GM12875 (cell line): Measurements from ENCODE around the gene PLCH2.
A peak's percentile ranks its signal among the peaks of the same experiment; 100 is the strongest.

Source experiments
- H3K4me3 ChIP-seq: one replicate; pipeline ENCODE4 v1.5.1; 2011; ENCODE audit warnings: low read depth, low read length, control low read depth
- TF ChIP-seq, protein P1 (sequence below): IDR thresholded peaks from 2 replicates; pipeline ENCODE4 v1.5.1; 2011; ENCODE audit warnings: low read depth, mild to moderate bottlenecking, control low read depth, inconsistent platforms, low read length, moderate library complexity, borderline replicate concordance; ENCODE audit not compliant: insufficient read depth

Gene PLCH2

DNA sequence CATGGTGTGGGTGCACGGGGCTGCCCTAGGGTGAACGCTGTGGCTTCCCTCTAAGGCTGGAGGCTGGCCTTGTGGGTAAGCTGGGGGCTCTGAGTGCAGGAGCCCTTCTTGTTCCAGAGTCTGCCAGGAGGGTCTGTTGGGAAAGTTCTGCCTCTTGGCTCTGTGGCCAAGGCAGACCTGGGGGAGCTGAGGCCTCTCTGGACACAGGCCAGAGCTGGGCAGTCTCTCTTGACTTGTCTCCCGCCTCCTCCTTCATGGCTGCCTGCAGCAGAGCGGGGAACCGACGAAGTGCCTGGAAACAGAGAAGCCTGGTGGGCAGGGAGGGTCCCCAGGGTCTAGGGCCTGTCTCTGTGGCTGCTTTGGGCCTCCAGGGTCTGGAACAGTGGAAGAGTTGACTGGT, 33.4 kb upstream of the PLCH2 start:
- no peak overlapping the region for H3K4me3 ChIP-seq

DNA sequence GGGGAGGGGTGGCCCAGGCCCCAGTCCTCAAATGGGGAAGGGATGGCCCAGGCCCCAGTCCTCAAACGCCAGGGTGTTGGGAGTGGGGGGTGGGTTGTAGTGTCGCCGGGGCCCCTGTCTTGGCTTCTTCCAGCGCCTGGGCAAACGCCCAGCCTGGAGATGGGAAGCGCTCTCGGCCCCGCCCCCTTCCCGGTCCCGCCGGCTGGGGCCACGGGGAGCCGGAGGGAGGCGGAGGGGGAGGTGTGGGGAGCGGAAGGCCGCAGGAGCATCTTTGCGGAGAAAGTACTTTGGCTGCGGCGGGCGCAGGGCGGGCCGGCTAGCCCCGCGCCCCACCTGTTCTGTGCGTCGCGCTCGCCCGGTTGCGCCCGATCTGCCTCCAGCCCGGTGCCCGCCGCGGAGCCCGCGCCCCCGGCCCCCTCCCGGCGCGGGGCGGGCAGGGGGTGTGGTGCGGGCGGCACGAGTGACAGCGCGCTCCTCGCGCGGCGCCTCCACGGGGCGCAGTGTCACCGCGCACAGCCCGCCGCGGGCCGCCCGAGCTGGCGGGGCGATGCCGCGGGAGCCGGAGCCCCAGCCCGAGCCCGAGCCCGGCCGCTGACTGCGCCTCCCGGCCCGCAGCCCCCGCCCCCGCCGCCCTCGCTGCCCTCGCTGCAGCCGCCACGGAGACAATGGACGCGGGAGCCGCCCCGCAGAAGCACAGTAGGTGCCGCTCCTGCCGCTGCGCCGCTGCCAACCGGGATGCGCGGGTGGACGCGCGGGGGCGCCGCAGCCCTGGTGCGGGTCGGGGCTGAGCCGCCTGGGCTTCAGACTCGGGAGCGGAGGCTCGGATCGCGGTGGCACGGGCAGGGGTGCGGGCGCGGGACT, 32.6 kb upstream of the PLCH2 start:
- TF ChIP-seq, protein P1, sequence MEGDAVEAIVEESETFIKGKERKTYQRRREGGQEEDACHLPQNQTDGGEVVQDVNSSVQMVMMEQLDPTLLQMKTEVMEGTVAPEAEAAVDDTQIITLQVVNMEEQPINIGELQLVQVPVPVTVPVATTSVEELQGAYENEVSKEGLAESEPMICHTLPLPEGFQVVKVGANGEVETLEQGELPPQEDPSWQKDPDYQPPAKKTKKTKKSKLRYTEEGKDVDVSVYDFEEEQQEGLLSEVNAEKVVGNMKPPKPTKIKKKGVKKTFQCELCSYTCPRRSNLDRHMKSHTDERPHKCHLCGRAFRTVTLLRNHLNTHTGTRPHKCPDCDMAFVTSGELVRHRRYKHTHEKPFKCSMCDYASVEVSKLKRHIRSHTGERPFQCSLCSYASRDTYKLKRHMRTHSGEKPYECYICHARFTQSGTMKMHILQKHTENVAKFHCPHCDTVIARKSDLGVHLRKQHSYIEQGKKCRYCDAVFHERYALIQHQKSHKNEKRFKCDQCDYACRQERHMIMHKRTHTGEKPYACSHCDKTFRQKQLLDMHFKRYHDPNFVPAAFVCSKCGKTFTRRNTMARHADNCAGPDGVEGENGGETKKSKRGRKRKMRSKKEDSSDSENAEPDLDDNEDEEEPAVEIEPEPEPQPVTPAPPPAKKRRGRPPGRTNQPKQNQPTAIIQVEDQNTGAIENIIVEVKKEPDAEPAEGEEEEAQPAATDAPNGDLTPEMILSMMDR, result peak; percentile 20; the same call in 1 of the 2 replicates
- H3K4me3 ChIP-seq, result no peak overlapping the region

More for the DNA sequence above, 33.4 kb upstream of the PLCH2 start:
- TF ChIP-seq, protein P1, result no peak

DNA sequence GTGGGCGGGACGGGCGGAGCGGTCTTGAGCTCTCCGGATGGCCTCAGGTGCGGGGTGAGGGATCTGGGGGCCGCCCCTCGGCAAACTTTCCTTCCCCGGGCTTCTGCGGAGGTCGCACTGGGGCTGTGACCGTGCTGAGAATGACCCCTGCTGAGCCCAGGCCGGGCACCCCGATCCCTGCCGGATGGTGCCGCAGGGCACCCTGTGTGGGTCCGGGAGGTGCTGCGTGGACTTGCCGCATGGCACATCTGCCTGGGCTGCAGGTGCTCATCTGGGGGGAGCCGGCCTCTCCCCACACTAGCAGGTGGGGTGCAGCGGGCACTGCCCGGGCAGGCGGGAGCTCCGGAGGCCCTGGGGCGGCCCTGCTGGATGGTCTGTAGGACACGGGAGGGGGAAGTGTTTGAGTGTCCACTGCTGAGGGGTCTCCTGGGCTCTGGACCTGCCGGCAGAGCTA, 31.9 kb upstream of the PLCH2 start:
- TF ChIP-seq, protein P1, result no peak
- no peak overlapping the region for H3K4me3 ChIP-seq

DNA sequence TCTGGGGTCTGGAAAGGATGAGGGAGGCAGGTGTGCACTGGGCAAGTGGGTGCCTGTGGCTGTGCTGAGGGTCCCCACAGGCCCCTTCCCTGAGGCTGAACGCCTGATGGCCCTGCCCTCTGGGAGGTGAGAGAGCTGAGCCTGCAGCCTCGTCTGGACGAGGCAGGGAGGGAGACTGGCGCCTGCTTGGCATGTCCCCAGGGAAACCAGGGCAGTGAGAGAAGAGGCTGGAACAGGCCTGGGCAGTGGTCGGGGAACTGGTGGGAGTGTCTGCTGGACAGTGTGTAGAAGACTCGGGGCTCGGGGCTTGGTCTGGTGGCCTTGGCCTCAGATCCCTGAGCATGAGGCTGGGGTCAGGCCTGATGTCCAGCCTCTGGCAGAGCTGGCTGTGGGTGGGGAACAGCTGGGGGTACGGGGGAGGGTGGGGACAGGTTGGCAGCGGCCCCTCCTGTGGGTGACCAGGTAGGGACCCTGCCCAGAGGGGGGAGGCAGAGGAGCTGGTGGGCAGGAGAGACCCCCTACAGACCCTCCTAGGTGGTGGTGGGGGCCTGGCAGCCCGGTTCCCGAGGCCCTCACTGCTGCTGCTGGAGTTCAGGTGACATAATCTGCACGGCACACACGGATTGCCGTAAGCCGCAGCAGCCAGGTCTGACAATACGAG, 30.8 kb upstream of the PLCH2 start:
- TF ChIP-seq, protein P1, result no peak
- no peak overlapping the region for H3K4me3 ChIP-seq

DNA sequence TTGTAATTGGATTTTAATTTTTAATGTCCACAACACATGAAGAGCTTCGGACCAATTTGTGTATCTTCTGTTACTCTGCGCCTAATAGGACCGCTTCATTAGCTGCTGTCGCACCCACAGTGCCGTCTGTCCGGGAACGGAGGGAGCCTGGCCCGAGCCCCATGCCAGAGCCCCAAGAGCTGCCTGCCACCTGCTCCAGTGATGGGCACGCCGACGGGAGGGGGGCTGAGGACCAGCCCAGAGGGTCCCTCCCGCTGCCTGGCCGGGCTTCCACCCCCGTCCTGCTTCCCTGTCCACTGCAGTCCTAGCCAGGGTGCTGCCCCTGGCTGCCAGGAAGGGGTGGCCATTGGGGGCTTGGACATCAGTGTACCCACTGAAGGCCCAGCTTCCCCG, 30.3 kb upstream of the PLCH2 start:
- H3K4me3 ChIP-seq, result no peak overlapping the region
- TF ChIP-seq, protein P1, result no peak

DNA sequence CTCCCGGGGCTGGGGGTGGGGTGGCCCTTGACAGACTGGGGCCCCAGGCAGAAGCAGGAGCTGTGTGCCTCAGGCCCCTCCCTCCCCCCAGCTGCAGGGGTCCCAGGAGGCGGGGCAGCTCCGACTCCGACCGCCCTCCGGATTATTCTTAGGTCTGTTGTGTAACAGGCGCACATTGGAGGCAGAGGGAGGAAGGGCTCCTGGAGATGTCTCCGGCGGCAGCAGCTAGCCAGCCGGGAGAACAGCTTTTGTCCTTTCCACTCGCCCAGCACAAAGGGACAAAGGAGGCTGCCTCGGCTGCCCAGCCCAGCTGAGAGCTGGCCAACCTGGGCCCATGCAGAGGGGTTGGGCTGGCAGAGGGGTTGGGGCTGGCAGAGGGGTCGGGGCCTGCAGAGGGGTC, 29.7 kb upstream of the PLCH2 start:
- no peak overlapping the region for H3K4me3 ChIP-seq
- TF ChIP-seq, protein P1, result no peak
